Stimulated activated CD8-positive, alpha-beta memory T cell treated with anti-CD3 and anti-CD28 coated beads, Interleukin-4, amount 100 ng/mL, for 24 hours (primary cell): Measurements from ENCODE around the gene CLEC20A.

ENCODE experiments used
- DNase-seq: peaks from one replicate; pipeline ENCODE4 v3.0.0-alpha.2; 2020; ENCODE audit warnings: low read depth

Gene CLEC20A

DNA sequence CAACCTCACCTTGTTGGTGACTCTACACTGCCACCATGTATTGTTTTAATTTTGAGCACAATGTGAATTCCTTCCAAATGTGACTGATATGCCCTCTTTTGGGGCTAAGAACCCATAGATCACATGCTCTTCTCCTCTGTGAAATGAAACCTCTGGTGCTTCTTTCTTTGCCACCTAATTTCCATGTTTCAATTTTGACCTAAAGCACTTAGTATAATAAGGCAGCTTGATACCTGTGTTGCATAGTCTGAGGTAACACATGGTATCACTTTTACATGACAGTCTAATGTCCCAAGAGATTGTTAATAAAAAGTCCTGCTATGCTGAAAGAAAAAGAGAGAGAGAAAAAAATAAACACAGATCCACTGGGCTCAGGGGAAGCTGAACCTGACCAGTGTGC is 24.2 kb downstream of the CLEC20A start:
- DNase-seq, result no peak

DNA sequence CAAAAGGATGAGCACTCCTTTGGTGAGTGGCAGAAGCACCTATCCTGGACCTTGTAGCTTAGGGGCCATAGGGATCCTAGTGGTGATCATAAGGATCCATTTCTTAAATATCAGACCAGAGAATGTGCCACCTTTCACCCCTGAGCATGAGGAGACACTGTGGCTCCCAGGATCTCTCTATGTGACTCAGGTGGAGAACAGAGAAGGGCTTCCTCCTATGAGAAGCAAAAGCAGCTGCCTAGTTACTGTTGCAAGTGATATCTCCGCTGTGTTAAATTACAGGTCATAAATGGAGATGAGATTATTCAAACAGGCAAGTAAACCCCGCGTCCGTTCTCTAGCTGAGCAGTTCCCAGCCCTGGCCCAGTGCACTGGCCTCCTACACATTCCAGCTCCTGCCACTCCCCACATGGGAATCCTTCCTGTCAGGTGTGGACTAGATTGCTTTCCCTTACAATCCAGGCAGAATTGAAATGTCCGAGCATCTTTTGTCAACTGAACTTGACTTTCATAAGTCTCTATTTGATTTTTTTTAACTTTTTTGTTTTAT is 26.3 kb downstream of the CLEC20A start:
- no peak for DNase-seq

- no peak for DNase-seq
These were observed 28.9 kb downstream of the CLEC20A start for GRCh38 chr1:178467837-178468236.

DNA sequence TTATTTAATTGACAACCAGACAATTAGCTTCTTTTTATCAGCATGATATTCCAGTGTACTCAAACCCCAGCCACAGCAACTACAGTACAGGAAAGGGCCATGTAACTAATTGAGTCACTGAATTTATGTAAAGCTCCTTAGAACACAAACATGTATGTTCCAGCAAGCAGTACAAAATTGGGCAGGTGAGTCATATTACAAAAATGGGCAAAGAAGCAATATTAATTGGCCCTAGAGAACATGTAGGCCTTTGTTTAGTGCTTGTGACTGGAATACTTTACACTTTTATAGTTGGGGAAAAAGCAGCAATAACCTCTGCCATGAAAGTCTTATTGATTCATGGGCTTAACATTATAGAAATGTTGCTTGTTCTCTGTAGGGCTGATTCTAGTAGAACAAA is 31.8 kb downstream of the CLEC20A start:
- no peak for DNase-seq

DNA sequence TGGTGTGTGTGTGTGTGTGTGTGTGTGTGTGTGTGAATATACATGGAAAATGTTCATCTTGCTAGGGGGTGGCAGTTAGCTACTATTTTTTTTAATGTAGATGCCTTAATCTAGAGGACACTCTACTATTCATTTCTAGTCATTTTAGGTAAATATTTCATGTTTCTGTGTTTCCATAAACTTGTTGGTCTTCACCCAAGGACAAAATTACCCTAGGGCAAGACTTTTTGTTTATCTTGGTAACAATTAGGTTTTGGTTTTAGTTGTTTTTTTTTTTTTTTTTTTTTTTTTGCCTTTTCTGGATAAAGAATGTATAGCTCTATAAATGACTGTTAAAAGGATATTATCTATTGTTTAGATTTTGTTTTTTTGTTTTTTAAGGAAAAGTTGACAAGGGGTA is 32.2 kb downstream of the CLEC20A start:
- no peak for DNase-seq

DNA sequence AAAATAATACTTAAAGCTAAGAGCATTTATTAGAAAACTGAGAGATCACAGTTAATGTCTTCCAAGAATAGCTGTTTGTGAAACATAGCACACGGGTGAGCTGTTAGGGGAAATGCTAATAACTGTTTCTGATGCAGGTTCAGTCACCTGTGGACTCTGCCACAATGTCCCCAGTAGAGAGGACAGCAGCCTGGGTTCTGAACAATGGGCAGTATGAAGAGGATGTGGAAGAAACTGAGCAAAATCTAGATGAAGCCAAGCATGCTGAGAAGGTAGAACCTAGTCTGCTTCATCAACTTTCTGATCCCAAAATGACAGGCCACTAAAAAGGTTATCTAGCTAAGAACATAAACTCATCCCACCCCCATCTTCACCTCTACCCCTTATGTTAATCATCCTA is 32.6 kb downstream of the CLEC20A start:
- no peak for DNase-seq

DNA sequence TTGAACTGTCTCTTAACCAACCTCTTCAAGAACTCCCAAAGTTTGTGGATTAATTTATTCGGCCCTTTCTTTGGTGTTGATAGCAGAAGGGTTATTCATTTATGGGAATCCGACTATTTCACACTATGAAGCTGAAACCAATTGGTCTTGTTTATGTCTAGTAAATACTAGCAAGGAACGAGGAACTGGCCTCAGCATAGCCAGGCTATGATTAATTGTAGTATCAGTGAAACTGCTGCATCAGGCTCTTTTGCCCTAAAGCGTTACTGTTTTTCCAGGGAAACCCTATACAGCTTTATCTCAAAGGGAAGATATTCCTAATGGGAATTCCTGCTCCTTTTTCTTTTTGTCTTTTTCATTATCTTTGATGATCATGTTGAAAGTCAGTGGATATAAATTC is 35.1 kb downstream of the CLEC20A start:
- DNase-seq, result no peak

DNA sequence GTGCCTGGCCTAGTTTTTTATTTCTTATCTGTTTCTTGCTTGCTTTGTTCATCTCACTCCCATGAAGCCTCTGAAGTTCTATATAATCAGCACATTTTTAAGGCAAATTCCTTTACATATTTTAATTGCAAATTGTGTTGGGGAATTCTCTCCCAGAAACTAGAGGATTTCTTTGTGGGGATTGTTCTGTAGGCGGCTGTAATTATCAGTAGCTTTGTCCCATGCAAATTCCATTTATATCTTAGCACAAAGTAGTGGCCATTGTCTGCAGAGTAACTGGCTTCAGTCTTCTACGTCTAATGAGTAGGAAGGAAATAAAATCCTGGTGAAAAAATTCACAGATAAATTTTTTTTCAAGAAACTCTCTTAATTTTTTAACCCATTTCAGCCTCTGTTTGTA is 35.7 kb downstream of the CLEC20A start:
- DNase-seq, result no peak

DNA sequence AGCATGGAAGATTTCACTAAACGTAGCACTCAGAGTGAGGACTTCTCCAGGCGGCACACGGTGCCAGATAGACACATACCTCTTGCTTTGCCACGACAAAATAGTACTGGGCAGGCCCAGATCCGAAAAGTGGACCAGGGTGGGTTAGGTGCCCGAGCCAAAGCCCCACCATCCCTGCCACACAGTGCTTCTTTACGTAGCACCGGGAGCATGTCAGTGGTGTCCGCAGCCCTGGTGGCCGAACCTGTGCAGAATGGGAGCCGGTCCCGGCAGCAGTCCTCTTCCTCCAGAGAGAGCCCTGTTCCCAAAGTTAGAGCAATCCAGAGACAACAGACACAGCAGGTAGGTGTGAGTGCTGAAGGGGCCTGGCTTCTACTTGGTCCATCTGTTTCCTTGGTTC is 38.6 kb downstream of the CLEC20A start:
- no peak for DNase-seq

GRCh38 chr1:178457651-178458050 is 39.1 kb downstream of the CLEC20A start:
- no peak for DNase-seq

DNA sequence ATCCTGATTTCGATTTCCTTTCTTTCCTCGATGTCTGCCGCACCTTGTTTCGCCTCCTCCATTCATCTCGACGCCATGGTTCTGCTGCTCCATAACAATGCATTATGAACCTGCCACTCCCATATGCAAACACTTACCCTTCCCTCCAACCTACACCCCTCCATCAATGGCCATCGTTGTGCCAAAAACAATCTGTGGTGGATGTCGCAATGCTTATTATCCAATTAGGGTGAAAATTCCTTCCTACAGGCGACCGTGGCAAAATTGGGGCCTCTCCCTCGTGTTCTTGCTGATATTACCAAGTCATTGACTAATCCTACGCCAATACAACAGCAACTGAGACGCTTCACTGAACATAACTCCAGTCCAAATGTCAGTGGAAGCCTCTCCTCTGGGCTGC is 40.3 kb downstream of the CLEC20A start:
- no peak for DNase-seq

GRCh38 chr1:178452013-178452412 is 44.8 kb downstream of the CLEC20A start:
- no peak for DNase-seq

GRCh38 chr1:178451529-178451928 is 45.2 kb downstream of the CLEC20A start:
- no peak for DNase-seq

GRCh38 chr1:178450871-178451270 is 45.9 kb downstream of the CLEC20A start:
- no peak for DNase-seq

DNA sequence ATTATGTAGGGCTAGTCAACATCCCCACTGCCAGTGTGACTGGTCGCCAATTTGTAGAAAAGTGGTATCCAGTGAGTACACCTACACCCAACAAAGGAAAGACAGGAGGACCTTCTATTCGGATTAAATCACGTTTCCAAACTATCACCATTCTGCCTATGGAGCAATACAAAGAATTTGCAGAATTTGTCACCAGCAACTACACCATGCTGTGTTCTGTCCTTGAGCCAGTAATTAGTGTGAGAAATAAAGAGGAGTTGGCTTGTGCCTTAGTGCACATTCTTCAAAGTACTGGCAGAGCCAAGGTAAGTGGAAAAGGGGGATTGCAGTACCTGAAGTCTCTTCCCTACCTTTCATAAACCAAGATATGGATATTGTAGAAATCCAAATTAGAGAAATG is 53.8 kb downstream of the CLEC20A start:
- DNase-seq, result no peak

DNA sequence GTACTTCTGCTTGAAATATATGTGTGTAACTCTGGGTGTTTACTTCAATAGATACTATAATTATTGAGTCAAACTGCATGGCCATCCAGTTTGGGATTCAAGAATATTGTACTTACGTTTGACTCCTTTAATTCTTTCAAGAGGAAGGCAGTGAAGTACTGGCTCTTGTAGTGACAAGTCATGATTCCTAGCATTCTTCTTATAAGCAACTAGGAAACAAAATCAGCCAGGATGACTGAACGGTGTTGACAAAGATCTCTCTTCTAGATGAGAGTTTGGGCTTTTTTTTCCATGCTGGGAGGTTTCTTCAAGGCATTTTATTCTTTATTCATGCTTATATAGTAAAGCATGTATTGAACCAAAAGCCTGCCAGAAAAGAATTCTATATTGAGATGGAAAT is 58.3 kb downstream of the CLEC20A start:
- DNase-seq, result no peak

DNA sequence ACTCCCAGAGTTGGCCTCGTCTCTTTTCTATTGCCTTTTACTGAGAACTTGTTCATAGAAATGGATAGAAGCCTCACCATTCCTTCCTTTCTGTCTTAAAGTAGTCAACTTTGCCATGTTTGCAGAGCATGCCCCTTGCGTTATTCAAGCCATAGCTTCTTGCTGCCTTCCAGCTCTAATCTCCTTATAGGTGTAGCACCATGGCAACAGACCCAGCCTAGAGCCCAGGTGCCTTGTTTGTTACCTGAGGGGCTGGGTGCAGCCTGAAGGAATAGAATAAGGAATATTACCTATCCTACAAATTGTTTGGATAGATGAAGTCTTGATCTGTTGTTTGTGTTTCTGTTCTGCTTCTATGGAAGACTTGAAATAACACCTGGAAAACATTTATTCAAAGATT is 59.9 kb downstream of the CLEC20A start:
- DNase-seq, result no peak

GRCh38 chr1:178434899-178435435 is 61.8 kb downstream of the CLEC20A start:
- DNase-seq, result no peak

DNA sequence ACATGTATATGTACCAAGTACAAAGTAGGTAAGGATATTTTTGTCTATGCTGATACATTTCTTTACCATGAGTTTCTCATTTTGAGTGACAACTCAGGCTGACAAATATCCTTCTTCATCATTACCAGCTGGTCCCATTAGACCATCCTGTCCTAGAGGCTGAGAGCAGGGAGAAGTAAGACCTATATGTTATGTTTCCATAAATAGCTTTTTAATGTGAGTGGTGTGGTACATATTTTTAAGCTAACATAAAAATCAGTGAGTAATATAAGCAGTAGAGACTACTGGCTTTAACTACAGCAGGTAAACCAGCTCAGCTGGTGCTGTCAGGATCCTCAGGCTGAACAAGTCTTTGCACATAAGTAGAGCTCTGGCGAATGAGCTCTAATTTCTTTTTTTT is 62.4 kb downstream of the CLEC20A start:
- no peak for DNase-seq
